Adrenal gland (tissue), 5 donors: Measurements from ENCODE around the gene GPC6.

Experiments
- CTCF ChIP-seq, 6 experiments: fragments of 450-650 bp in 4 of 6; fragments of 200-600 bp in 2 of 6; sonication (generic) in 1 of 6; IDR thresholded peaks; 1 replicate in 5 of 6; 2 replicates in 1 of 6; pipeline versions ENCODE4 v1.5.1 to v1.8.0; 2016 to 2021; ENCODE audit warnings: antibody characterized with exemption in 6 of 6, mild to moderate bottlenecking in 2 of 6, moderate library complexity in 1 of 6
- POLR2A ChIP-seq, 2 donors: fragments of 450-650 bp; IDR thresholded peaks; one replicate each; pipeline ENCODE4 v1.6.1; 2017; ENCODE audit warnings: antibody characterized with exemption in 2 of 2, mild to moderate bottlenecking in 2 of 2, moderate library complexity in 1 of 2
- donor health status: DM: no; HTN: no; CAD: no.

GRCh38 chr13:94327318-94327717, 1100.7 kb downstream of the GPC6 start:
- TF ChIP-seq POLR2A (IDR thresholded peaks at IDR 0.05): no peak
- TF ChIP-seq CTCF (IDR thresholded peaks at IDR 0.05): no peak
